Nephron (organoid): ENCODE results near the gene LOXL3.

ENCODE experiments used
- H3K27ac Mint-ChIP-seq, 3 experiments: 2 replicates each; pipeline ENCODE4 v1.8.0; 2020; ENCODE audit warnings: mixed read lengths in 3 of 3, mild to moderate bottlenecking in 2 of 3, moderate library complexity in 1 of 3
- H3K27me3 Mint-ChIP-seq: 2 replicates; pipeline ENCODE4 v1.8.0; 2021; ENCODE audit warnings: low read depth, mild to moderate bottlenecking, moderate library complexity, mixed read lengths
- H3K36me3 Mint-ChIP-seq: 2 replicates; pipeline ENCODE4 v1.8.0; 2020; ENCODE audit warnings: low read depth, mixed read lengths
- H3K4me1 Mint-ChIP-seq: 2 replicates; pipeline ENCODE4 v1.8.0; 2020; ENCODE audit warnings: mixed read lengths
- H3K4me3 Mint-ChIP-seq, 3 experiments: 2 replicates each; pipeline ENCODE4 v1.8.0; 2020; ENCODE audit warnings: mild to moderate bottlenecking in 3 of 3, mixed read lengths in 3 of 3, moderate library complexity in 2 of 3
- H3K9me3 Mint-ChIP-seq: 2 replicates; pipeline ENCODE4 v1.8.0; 2020; ENCODE audit warnings: mixed read lengths
- TF ChIP-seq, protein P1 (sequence below), 3 experiments: fragments of 200-600 bp; sonication (generic); IDR thresholded peaks; one replicate each; pipeline ENCODE4 v1.5.0; 2021; ENCODE audit warnings: antibody characterized with exemption in 3 of 3; ENCODE audit not compliant: unreplicated experiment in 3 of 3

The LOXL3 gene

DNA sequence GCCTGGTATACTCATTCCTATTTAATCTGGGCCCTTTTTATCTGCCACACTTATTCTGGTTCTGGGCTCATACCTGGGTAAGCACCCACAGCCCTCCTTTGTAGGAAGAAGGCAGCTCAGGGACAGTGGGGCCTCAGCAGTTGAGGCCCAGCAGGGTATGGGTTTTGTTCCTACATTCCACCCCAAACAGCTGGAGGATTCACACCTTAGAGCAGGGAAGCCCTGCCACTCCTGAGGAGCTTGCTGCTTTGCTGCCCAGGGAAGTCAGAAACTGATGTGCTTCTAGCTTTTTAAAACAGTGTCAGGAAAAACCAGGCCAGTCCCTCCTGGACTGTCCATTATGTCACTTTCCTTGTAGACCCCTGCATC, 53.2 kb downstream of the LOXL3 start:
- TF ChIP-seq, protein P1, sequence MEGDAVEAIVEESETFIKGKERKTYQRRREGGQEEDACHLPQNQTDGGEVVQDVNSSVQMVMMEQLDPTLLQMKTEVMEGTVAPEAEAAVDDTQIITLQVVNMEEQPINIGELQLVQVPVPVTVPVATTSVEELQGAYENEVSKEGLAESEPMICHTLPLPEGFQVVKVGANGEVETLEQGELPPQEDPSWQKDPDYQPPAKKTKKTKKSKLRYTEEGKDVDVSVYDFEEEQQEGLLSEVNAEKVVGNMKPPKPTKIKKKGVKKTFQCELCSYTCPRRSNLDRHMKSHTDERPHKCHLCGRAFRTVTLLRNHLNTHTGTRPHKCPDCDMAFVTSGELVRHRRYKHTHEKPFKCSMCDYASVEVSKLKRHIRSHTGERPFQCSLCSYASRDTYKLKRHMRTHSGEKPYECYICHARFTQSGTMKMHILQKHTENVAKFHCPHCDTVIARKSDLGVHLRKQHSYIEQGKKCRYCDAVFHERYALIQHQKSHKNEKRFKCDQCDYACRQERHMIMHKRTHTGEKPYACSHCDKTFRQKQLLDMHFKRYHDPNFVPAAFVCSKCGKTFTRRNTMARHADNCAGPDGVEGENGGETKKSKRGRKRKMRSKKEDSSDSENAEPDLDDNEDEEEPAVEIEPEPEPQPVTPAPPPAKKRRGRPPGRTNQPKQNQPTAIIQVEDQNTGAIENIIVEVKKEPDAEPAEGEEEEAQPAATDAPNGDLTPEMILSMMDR (IDR thresholded peaks at IDR 0.05; ENCODE audit: unreplicated experiment in 3 of 3), result no peak
- Mint-ChIP-seq H3K27ac (no peak overlapping the region), H3K27me3 (peaks cover 100% of the 10 kb centered on the region), H3K4me3 (peak overlapping the region; percentile 70 to 87 (median 77)), H3K4me1 (peaks cover 51% of the 10 kb centered on the region), H3K36me3 (peaks cover 25% of the 10 kb centered on the region), H3K9me3 (no peaks in the 10 kb centered on the region)

DNA sequence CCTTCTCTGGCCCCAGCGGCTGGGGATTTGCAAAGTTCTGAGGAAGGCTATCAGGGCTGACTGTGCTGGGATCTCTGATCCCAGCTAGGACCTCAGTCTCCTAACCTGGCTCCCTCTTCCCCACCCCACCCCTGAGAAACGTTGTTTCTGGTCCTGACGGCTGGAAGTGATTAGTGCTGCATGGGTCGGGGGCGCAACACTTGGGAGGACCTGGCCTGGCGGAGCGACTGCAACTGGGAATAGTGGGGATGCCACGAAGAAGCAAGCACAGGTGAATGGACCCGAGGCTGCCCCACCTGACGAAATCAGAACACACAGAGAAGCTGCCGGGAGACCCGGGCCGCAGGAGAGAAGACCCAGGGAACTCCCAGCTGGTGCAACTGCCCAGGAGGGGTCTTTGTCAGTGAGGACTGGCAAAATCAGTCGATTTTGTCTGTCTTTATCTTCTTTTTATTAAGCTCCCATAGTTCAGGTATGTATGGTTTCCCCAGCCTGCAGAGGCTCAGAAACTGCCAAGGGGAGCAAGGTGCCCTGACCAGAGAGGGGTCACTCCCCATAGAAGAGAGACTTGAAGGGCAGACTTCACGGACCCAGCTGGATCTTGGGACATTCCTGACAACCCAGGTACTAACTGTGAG, 53.7 kb downstream of the LOXL3 start:
- peaks cover 100% of the 10 kb centered on the region for H3K27me3 Mint-ChIP-seq
- TF ChIP-seq, protein P1 (IDR thresholded peaks at IDR 0.05; ENCODE audit: unreplicated experiment in 3 of 3), result no peak
- peaks cover 48% of the 10 kb centered on the region for H3K4me1 Mint-ChIP-seq
- peaks cover 23% of the 10 kb centered on the region for H3K36me3 Mint-ChIP-seq
- peak overlapping the region; percentile 70 to 87 (median 75) for H3K4me3 Mint-ChIP-seq
- H3K27ac Mint-ChIP-seq, result peak overlapping the region in 2 of 3 experiments; percentile 75 to 78
- no peaks in the 10 kb centered on the region for H3K9me3 Mint-ChIP-seq

DNA sequence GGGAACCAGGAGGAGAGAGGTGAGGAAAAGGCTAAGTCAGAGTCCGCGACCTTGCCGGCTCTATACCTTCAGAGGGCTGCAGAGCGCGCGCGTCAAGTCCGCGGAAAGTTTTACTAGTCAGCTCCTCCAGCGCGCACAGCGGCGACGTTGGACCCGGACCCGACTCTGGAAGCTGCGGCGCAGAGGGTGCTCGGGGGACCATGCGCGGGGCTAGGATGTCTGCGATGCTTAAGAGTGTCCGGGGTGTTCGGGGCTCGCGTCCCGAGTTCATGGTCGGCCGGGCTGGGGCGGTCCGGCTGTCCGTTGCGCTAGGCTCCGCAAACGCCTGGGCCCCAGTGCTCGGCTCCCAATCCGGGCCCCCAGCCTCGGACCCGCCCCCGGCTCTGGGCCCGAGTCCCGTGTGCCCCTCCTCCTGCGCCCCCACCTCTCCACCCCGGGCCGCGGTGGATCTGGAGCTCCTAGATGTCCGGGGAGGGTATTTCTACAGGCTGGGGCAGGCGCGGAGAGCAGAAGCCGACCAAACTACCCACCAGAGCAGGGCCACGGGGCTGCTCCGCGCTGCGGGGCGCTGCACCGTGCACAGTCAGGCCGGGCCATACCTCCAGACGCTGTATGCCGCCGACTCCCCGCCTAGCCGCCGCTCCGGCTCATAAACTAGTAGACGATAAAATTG, 54.3 kb downstream of the LOXL3 start, which contains the start of gene LBX2:
LBX2 (minus strand) TSS at position 337 of the 673 bp plus-strand sequence; CDS start at position 271, 66 bp downstream.
- H3K36me3 Mint-ChIP-seq, result peaks cover 18% of the 10 kb centered on the region
- TF ChIP-seq, protein P1 (IDR thresholded peaks at IDR 0.05; ENCODE audit: unreplicated experiment in 3 of 3), result no peak
- peak within 1 kb of the TSS; percentile 57 to 79 (median 75) for H3K27ac Mint-ChIP-seq
- H3K9me3 Mint-ChIP-seq, result no peaks in the 10 kb centered on the region
- H3K27me3 Mint-ChIP-seq, result peaks cover 98% of the 10 kb centered on the region
- peak within 1 kb of the TSS; percentile 86 to 89 (median 87) for H3K4me3 Mint-ChIP-seq
- H3K4me1 Mint-ChIP-seq, result peaks cover 41% of the 10 kb centered on the region

DNA sequence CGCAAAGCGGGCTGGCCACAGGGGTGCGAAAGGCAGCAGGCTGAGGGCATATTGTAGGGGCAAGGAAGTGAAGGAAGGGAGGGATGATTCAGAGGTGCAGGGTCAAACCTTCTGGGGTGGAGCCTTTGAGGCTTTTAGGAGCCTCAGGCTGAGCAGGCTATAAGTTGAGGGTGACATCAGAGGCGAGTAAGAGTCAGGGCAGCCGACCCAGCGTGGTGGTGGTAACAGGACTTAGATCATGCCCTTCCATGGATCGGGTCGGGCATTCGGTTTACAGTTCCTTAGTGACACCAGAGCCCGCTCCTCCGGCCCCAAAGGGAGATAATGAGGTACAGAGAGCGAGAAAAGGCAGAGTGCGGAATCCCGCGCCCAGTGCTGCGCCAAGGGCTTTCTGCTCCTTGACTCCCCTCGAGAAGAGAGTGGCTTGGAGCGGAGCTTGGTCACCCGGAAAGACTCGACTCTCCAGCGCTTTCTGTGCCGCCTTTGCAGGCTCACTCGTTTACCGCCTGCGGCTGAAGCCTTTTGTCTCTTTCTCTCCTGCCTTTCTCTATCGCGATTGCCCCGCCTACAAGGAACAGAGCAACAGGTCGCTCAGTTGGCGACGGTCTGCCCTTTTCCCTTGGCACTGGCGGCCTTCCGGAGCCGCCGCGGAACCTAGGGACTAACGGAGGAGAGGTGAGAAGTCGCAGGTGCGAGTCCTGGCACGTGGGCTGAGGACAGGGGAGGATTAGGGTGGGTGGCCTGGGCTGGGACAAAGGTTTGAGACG, 55.1 kb downstream of the LOXL3 start:
- H3K4me1 Mint-ChIP-seq, result peaks cover 34% of the 10 kb centered on the region
- no peaks in the 10 kb centered on the region for H3K9me3 Mint-ChIP-seq
- H3K27me3 Mint-ChIP-seq, result peaks cover 91% of the 10 kb centered on the region
- H3K27ac Mint-ChIP-seq, result peak overlapping the region; percentile 57 to 79 (median 75)
- TF ChIP-seq, protein P1 (IDR thresholded peaks at IDR 0.05; ENCODE audit: unreplicated experiment in 3 of 3), result no peak
- H3K4me3 Mint-ChIP-seq, result peak overlapping the region; percentile 86 to 89 (median 87)
- H3K36me3 Mint-ChIP-seq, result peaks cover 22% of the 10 kb centered on the region

DNA sequence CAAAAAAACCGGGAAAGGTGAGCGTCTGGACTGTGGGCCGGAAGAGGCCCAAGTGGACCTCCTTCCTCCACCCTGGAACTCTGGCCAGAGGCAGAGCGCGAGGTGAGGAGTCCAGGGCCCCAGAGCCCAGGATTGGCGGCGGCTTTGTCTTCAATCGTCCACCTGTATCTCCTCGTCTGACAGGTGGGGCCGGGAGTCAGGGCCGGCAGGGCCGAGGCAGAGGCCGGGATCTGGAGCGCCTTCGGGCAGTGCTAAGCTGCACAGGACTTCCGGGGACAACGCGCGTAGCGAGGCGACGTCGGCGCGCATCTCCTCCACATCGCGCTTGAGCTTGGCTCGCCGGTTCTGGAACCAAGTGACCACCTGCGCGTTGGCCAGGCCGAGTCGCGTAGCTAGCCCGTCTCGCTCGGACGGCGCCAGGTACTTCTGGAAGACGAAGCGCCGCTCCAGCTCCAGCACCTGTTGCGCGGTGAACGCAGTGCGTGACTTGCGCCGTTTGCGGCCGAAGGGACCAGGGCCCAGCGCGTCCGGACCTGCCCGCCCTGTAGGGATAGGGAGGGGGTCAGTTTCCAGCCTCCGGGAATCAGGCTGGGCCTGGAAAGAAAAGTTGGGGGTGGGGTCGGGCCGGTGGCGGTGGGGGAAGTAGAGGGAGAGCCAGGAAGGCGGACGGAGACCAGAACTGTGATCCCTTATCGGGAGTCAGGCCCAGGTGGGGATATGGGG, 55.8 kb downstream of the LOXL3 start:
- peaks cover 34% of the 10 kb centered on the region for H3K4me1 Mint-ChIP-seq
- H3K36me3 Mint-ChIP-seq, result peaks cover 26% of the 10 kb centered on the region
- TF ChIP-seq, protein P1 (IDR thresholded peaks at IDR 0.05; ENCODE audit: unreplicated experiment in 3 of 3), result no peak
- H3K27ac Mint-ChIP-seq, result peak overlapping the region in 2 of 3 experiments; percentile 23 to 79
- H3K27me3 Mint-ChIP-seq, result peaks cover 83% of the 10 kb centered on the region
- peak overlapping the region; percentile 86 to 89 (median 87) for H3K4me3 Mint-ChIP-seq
- no peaks in the 10 kb centered on the region for H3K9me3 Mint-ChIP-seq
